GM19463 (cell line): Measurements from ENCODE around the gene FBLIM1.

Experiments
- ATAC-seq: cut with Tn5 transposase; IDR thresholded peaks from one replicate; pipeline ENCODE4 v1.9.1; 2021; ENCODE audit warnings: mild to moderate bottlenecking, moderate library complexity; ENCODE audit not compliant: unreplicated experiment

The FBLIM1 gene, protein sequence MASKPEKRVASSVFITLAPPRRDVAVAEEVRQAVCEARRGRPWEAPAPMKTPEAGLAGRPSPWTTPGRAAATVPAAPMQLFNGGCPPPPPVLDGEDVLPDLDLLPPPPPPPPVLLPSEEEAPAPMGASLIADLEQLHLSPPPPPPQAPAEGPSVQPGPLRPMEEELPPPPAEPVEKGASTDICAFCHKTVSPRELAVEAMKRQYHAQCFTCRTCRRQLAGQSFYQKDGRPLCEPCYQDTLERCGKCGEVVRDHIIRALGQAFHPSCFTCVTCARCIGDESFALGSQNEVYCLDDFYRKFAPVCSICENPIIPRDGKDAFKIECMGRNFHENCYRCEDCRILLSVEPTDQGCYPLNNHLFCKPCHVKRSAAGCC

DNA sequence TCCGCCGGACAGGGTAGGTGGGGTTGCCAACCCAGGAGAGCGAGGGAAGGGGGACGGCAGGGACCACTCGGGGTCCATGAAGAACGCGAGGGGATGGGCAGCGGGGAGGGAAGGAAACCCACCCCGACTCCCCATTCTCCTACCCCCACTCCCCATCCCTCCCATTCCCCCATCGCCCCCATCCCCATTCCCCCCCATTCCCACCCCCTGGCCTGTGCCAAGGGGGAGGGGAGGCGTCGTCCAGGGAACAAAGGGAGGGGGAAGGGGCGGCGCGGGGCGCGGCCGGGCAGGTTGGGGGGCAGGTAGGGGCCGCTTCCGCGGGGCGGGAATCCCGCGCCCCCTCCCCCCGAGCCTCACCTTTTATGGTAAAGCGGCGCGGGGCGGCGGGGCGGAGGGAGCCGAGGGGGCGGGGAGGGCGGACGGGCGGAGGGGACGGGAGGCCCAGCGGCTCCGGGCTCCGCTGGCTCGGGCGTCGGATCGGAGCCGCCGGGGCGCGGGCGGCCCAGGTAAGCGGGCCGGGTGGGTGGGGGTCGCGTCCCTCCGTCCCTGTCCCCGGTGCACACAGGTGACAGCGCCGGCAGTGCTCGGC lies at the start of gene FBLIM1:
Gene FBLIM1, plus strand, starts transcription at position 453 of the 589 bp plus-strand sequence. CDS start 6,189 bp downstream, outside the sequence.
- ATAC-seq: no peak

DNA sequence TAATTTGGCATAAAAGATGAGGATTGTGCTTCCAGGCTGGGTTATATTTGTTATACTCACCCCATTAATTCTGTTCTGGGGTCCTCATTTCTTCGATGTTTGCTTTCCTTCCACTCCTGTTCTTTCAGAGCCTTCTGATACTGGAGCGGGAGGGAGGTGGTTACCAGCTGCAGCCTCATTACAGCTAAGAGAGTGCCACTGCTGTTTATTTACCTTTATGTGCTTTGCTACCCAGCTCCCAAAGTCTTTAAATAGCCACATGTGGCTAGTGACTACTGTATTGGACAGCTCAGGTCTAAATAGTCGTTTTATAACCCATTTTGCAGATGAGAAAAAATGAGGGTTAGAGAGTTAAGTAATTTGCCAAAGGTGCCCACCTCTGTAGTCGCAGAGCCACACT lies 49.4 kb upstream of the FBLIM1 start:
- ATAC-seq: no peak

DNA sequence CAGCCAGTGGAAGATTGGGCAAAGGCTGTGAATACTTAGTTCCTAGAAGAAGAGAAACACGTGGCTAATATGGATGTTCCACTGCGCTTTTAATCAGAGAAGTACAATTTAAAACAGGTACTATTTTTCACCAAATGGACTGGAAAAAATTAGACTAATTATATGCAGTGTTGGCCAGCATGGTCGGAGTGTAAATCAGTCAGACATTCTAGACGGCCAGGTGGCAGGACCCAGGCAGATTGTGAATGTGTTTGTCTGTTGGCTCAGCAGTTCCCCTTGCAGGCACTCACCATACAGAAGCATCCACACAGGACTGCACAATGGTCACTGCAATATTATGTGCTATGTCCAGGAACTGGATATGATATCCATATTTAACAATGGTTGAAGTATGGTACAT lies 46.4 kb upstream of the FBLIM1 start:
- ATAC-seq: no peak

DNA sequence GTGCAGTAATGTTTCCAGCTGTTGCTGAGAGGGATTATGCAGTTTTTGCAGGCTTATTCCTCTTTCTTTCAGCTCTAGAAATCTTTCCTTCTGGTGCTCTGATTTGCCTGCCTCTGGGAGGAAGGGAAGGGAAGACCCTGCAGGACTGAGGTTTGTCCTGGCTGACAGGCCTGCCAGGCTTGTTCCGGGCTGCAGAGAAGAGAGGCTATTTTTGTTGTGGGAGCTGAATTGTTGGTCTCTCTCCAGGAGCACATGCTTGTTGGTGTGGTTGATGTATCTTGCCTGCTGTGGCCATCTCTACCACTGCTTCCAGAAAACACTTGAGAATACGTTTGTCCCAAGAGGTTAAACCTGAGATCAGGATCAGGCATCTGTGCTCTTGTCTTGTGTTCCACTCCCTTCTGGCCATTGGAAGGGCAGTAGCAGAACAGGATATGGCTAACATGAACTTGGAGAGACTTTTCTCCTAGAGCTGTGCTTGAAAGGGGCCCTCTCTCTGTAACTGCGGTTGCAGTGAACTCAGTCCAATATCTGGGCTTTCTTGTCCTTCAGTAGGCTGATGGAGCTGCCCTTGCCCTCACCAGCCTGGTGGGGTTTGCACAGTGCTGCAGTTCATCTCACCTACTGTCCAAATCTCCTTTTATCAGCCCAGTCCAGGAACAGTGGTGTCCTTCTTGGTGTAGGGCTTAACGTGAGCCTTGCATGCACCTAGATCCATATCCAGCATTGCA lies 44.0 kb upstream of the FBLIM1 start:
- no peak for ATAC-seq

DNA sequence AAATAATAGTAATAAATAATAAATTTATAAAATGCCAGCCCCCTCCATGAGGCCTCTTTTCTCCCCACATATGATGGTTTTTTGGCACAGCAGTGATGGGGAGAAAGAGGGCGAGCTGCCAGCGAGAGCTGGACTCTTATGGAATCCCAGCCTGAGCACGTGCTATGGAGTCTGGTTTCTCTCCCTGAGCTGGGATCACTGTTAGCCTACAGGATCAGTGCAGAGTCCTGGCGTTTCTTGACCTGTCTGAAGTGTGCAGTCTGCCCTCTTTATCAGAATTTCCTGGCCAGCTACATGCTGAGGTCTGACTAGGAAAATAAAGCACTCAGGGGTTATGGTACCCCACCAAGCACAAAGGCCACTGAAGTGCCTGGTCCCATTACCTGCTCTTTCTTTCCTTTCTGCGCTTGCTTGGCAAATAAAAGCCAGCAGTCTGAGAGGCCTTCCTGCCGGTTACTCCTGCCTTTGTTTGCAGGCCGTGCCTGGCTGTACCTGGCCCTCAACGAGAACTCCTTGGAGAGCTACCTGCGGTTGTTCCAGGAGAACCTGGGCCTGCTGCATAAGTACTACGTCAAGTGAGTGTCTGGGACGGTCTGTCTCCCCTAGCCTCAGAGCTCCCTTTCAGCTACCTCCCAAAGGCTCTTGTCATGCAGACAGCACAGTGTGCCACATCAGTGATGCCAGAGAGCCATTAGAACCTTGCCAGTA lies 41.0 kb upstream of the FBLIM1 start:
- ATAC-seq: no peak

DNA sequence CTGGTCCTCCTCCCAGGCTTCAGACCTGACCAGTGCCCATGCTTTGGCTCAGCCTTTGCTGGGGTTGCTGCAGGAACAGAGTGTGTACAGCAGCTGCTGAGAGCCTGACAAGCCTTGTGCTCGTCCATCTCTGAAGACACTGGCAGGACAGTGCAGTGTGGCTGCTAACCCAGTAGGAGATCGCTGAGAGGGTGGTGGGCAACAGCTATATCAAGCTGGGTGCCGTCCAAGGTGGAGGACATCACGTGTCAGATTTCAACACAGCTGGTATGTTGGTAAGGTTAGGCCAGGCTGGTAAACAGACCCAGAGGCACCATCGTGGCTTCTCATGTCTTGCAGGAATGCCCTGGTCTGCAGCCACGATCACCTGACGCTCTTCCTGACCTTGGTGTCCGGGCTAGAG lies 40.4 kb upstream of the FBLIM1 start:
- no peak for ATAC-seq

DNA sequence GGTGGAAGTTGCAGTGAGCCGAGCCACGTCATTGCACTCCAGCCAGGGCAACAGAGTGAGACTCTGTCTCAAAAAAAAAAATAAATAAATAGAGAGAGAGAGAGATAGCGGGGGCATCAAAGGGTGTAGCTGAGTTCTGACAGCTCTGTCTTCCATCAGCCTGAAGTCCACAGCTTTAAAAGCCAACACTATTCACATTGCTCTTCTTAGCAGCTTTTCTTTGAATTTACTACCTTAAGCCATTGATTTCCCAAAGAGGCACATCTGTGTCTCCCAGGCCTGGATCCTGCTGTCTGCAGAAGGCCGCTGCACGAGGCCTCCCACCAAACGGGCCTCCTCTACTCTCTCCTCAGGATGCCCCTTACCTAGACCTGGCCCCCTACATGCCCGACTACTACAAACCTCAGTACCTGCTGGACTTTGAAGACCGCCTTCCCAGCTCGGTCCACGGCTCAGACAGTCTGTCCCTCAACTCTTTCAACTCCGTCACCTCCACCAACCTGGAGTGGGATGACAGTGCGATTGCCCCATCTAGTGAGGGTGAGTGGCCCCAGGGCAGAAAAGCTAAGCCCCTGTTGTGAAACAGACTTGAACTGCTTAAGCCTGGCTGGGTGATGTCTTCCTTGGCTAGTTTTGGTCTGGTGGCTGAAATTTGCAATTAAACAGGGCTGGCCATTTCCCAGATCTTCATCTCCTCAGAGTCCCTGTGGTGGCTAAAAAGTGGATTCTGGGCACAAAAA lies 39.0 kb upstream of the FBLIM1 start:
- ATAC-seq: no peak

DNA sequence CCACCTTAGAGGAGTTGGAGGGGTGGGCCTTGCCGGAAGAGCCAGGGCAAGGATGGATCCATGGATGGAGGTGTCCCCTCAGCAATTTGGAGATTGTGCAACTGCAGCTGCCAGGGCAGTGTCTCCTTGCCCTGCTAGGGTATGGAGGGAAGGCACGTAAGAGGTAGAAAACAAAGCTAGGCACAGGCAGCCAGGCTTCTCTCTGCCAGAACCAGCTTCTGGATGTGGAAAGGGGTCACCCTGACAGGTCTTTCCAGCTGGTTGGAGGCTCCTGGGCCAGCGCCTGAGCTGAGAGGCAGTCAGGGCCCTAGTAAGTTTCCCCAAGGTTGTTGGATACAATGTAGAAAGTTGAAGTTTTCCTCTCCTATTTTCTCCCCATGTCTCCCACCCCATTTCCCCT lies 37.7 kb upstream of the FBLIM1 start:
- no peak for ATAC-seq

DNA sequence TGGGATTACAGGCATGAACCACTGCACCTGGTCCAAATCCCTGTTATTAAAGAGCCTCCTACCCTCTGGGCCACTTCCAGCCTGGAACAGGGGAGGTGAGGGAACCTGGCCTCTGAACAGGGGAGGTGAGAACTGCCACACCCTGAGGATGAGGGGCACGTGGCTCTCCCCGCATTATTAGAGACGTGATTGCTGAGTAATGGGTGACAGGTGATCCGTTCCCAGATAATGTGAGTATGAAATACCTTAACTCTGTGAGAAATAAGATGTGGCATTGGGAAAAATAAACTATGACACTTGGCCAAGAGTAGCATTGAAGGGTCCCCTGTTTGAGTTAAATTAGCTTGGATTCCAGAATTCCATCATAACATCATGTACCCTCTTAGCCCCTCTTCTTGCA lies 36.2 kb upstream of the FBLIM1 start:
- no peak for ATAC-seq

DNA sequence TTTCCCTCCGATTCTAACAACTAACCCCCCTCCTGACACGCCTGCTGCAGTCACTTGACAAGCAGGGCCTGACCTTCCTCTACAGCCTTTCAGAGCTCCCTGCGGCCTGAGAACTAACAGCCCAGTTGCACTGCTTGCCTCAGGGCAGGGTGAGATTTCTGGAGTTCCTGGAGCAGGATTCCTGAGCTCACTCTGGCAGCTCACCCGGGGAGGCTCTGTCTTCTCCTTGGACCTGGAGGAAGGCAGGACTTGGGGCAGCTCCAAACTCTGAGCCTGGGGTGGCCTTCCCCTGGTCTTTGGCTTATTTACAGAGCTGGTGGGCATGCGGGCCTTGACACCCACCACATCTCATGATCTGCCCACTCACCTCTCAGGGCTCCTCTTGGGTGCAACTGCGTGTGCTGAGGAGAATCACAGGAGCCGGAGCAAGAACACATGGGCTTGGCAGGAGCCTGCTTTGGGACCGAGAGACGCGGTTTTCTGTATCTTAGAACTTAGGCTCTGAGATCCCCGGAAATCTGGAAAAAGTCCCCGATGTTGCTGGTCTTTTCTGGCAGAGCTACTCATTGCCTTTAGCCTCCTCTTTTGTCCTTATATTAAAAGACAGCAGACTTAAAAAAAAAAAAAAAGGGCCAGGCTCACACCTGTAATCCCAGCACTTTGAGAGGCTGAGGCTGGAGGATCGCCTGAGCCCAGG lies 35.6 kb upstream of the FBLIM1 start:
- no peak for ATAC-seq

DNA sequence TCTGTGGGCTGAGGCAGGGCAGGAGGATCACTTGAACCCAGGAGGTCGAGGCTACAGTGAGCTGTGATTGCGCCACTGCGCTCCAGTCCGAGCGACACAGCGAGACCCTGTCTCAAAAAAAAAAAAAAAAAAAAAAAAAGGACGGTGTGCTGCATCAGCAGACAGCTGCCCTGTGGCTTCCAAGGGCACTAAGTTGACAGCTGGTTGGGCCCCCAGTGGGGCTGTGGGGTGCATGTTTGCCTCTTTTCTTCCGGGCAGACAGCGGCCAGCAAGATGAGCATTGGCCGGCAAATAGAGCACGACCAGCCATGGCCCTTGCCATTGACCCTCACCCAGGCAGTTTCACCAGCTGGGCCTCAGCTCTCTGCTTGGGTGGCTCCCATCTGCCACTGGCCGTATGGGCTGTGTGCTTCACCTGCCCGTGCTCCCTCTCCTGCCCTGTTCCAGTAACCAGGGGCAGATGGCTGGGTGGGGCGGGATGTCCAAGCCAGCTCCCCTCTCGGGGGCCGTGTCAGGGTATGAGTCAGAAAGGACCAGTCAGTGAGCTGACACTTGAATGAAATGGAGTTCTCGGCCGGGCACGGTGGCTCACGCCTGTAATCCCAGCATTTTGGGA lies 34.9 kb upstream of the FBLIM1 start:
- ATAC-seq: no peak

DNA sequence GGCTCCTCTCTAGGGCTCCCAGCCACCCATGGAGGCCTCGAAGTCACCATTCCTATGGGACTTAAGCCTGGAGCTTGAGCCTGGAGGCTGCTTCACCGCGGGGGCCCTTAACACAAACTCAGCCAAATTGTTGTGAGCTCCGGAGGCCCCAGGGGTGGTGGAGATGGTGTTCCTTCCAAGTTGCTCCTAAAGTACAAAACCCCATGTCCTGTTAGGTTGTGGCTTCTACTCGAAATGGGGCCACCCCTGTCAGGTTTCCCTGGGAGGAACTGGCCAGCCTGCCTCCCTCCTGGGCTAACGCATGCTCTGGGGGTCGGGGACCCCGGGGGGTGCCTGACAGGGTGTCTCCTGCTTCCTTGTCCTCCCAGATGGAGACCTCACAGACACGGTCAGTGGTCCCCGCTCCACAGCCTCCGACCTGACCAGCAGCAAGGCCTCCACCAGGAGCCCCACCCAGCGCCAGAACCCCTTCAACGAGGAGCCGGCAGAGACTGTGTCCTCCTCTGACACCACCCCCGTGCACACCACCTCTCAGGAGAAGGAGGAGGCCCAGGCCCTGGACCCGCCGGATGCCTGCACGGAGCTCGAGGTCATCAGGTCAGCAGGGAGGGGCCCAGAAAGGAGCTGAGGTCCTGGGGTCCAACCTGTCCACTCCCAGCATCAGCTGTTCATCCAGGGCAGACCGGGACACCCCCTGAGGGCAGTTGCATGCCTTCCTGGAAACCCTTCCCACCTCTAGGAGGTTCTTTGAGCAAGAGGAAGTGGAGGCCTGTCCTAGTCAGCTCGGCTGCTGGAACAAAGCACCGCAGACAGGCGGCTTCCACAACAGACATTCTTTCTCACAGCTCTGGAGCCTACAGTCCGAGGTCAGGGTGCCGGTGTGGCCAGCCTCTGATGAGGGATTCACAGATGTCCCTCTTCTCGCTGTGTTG lies 33.4 kb upstream of the FBLIM1 start:
- no peak for ATAC-seq

DNA sequence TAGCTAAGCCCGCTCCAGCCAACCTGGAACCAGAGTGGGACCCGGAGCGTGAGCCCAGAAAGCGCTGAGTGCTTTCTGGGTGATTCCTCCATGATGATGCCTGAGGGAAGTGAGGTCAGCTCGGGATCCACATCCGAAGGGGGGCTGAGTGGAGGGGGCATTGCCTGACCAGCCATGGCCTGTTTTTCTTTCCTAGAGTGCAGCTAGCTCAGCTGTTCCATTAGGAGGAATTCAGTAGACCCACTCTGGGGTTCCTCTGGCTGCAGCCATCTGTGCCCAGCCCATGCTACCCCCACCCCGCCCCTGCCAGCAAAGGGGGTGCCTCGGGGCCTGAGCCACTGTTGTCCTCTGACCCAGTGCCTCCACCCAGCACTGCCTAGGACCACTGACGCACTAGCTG lies 32.1 kb upstream of the FBLIM1 start:
- no peak for ATAC-seq

DNA sequence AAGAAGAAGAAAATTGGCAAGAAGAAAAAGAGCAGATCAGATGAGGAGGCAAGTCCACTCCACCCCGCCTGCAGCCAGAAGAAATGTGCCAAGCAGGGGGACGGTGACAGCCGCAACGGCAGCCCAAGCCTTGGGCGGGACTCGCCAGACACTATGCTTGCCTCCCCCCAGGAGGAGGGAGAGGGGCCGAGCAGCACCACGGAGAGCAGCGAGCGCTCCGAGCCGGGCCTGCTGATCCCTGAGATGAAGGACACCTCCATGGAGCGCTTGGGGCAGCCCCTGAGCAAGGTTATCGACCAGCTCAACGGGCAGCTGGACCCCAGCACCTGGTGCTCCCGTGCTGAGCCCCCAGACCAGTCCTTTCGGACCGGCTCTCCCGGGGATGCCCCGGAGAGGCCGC lies 31.6 kb upstream of the FBLIM1 start:
- no peak for ATAC-seq

DNA sequence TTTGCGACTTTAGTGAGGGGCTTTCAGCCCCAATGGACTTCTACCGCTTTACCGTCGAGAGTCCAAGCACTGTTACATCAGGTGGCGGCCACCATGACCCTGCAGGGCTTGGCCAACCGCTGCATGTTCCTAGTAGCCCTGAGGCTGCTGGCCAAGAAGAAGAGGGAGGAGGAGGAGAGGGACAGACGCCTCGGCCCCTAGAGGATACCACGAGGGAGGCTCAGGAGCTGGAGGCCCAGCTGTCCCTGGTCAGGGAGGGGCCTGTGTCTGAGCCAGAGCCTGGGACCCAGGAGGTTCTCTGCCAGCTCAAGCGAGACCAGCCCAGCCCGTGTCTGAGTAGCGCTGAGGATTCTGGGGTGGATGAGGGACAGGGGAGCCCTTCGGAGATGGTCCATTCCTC lies 31.2 kb upstream of the FBLIM1 start:
- no peak for ATAC-seq

DNA sequence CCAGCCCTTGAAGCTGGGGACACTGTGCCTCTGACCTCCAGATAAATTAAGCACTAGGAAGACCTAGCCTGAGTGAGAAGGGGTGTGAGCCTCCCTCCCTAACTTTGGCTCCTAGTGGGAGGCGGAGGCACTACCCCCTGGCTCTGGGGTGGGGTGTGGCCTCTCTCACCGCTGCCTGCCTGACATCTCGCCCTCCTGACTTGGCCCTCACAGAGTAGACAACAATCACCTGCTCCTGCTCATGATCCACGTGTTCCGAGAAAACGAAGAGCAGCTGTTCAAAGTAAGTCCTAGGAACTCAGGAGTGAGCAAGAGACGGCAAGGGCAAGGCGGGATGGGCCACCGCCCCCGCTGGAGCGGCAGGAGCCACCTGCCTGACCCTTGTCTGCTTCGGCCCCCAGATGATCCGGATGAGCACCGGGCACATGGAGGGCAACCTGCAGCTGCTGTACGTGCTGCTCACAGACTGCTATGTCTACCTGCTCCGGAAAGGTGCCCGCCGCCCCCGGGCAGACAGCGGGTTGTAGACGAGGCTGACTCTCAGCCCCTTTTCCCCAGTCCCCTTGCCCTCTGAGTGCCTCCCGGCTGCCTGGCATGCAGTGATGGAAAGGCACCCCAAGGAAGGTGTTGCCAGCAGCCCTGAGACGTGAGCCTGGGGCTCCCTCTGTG lies 30.6 kb upstream of the FBLIM1 start:
- no peak for ATAC-seq

DNA sequence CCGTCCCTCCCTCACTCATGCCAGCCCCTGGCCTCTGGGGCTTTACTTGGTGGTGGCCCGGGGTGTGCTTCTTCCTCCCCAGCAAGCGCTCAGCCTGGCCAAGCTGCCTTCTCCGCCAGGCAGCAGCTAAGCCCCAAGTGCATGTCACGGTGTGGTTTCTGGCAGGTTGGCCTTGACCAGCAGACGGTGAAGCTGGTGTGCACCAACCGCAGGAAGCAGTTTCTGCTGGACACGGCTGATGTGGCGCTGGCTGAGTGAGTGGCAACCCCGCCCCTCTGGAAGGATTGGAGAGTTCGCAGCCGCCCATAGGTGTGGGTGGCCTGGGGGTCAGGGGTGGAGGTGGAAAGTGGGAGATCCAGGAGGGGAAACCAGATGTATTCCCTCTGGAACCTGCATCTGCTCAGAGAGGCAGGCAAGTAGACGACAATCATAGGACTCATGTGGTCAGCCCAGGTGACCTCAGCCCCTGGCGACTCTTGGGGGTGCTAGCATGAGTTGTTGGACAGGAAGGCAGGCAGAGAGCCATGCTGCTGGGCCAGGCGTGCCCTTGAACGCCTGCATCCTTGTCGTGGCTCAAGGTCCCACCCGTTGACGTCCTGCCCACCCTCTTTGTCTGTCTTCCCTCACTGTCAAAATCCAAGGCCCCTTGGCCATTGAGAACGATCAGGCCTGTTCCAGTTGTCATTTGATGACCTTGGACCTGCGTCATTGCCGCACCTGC lies 29.5 kb upstream of the FBLIM1 start:
- ATAC-seq: no peak
